GM21717 (cell line): Measurements from ENCODE around the gene SH2D4B.

Experiments used
- ATAC-seq: cut with Tn5 transposase; IDR thresholded peaks from one replicate; pipeline ENCODE4 v1.9.1; 2021; ENCODE audit warnings: mild to moderate bottlenecking, moderate library complexity; ENCODE audit not compliant: unreplicated experiment

SH2D4B gene

GRCh38 chr10:80585812-80586211, 48.1 kb downstream of the SH2D4B start:
- ATAC-seq, result no peak

- no peak for ATAC-seq
These were observed 50.8 kb downstream of the SH2D4B start for GRCh38 chr10:80588546-80588945.

GRCh38 chr10:80589726-80590373, 52.1 kb downstream of the SH2D4B start:
- ATAC-seq, result peak; percentile 92

- no peak for ATAC-seq
These were observed 53.0 kb downstream of the SH2D4B start for GRCh38 chr10:80590585-80591125.

- ATAC-seq, result no peak
These were observed 58.9 kb downstream of the SH2D4B start for GRCh38 chr10:80596391-80597257.

- ATAC-seq, result peak; percentile 85
These were observed 60.5 kb downstream of the SH2D4B start for GRCh38 chr10:80598084-80598798.

- no peak for ATAC-seq
These were observed 61.2 kb downstream of the SH2D4B start for GRCh38 chr10:80598951-80599350.

GRCh38 chr10:80599424-80599847, 61.7 kb downstream of the SH2D4B start:
- ATAC-seq, result peak; percentile 45

- no peak for ATAC-seq
These were observed 62.6 kb downstream of the SH2D4B start for GRCh38 chr10:80600256-80600655.

GRCh38 chr10:80602881-80603280, 65.2 kb downstream of the SH2D4B start:
- ATAC-seq, result no peak

GRCh38 chr10:80603516-80603915, 65.8 kb downstream of the SH2D4B start:
- ATAC-seq, result no peak

- ATAC-seq, result no peak
These were observed 71.0 kb downstream of the SH2D4B start for GRCh38 chr10:80608706-80609105.

- no peak for ATAC-seq
These were observed 71.6 kb downstream of the SH2D4B start for GRCh38 chr10:80609331-80609730.

- no peak for ATAC-seq
These were observed 73.9 kb downstream of the SH2D4B start for GRCh38 chr10:80611481-80612185.

GRCh38 chr10:80612261-80612660, 74.6 kb downstream of the SH2D4B start:
- ATAC-seq, result no peak

GRCh38 chr10:80613466-80614170, 75.9 kb downstream of the SH2D4B start:
- ATAC-seq, result no peak

GRCh38 chr10:80614576-80615416, 77.1 kb downstream of the SH2D4B start:
- no peak for ATAC-seq

- ATAC-seq, result no peak
These were observed 80.1 kb downstream of the SH2D4B start for GRCh38 chr10:80617807-80618206.

- ATAC-seq, result no peak
These were observed 81.3 kb downstream of the SH2D4B start for GRCh38 chr10:80619036-80619435.
